Uterus (tissue), 2 donors: Measurements from ENCODE around the gene NXPH1.

Source experiments
- CTCF ChIP-seq, 4 experiments: fragments of 200-600 bp in 2 of 4; fragments of 450-650 bp in 2 of 4; sonication (generic) in 2 of 4; IDR thresholded peaks; one replicate each; pipeline ENCODE4 v1.5.1; 2016 to 2019; ENCODE audit warnings: antibody characterized with exemption in 4 of 4, mild to moderate bottlenecking in 2 of 4, moderate library complexity in 1 of 4
- POLR2A ChIP-seq, 2 donors: fragments of 450-650 bp; IDR thresholded peaks; one replicate each; pipeline ENCODE4 v1.6.1; 2016; ENCODE audit warnings: antibody characterized with exemption in 2 of 2, mild to moderate bottlenecking in 1 of 2, moderate library complexity in 1 of 2

- TF ChIP-seq CTCF (IDR thresholded peaks at IDR 0.05) (no peak), POLR2A (IDR thresholded peaks at IDR 0.05) (no peak)
Observed at GRCh38 chr7:8549046-8549445, 115.6 kb downstream of the NXPH1 start.
